Measurements from ENCODE around the gene OR6M1.
A peak's percentile ranks its signal among the peaks of the same experiment; 100 is the strongest.

Gene OR6M1

GRCh38 chr11:123806249-123806648, at the start of gene OR6M1:
TSS of gene OR6M1 (minus strand) at chr11:123806349. CDS start at chr11:123806349, 0 bp downstream.
- DNase-seq = no peak

- DNase-seq = no peak
Observed at GRCh38 chr11:123853038-123853437, 46.9 kb upstream of the OR6M1 start.

- DNase-seq = no peak
Observed at GRCh38 chr11:123852321-123852720, 46.2 kb upstream of the OR6M1 start.

- DNase-seq = no peak
Observed at GRCh38 chr11:123851110-123851509, 45.0 kb upstream of the OR6M1 start.

- DNase-seq = no peak
Observed at GRCh38 chr11:123841174-123841573, 35.0 kb upstream of the OR6M1 start.

GRCh38 chr11:123839131-123839530, 33.0 kb upstream of the OR6M1 start:
- no peak for DNase-seq

- DNase-seq = no peak
Observed at GRCh38 chr11:123838659-123839058, 32.5 kb upstream of the OR6M1 start.

GRCh38 chr11:123838199-123838598, 32.0 kb upstream of the OR6M1 start:
- DNase-seq = no peak

- DNase-seq = no peak
Observed at GRCh38 chr11:123833095-123833494, 26.9 kb upstream of the OR6M1 start.

- DNase-seq = no peak
Observed at GRCh38 chr11:123829745-123830144, 23.6 kb upstream of the OR6M1 start.

- DNase-seq = no peak
Observed at GRCh38 chr11:123822599-123822998, 16.4 kb upstream of the OR6M1 start.

GRCh38 chr11:123822032-123822431, 15.9 kb upstream of the OR6M1 start:
- no peak for DNase-seq

GRCh38 chr11:123815122-123815521, 9.0 kb upstream of the OR6M1 start:
- peak in 1 of 56 donors; percentile 5 for DNase-seq

- DNase-seq = no peak
Observed at GRCh38 chr11:123801765-123802164, 4.4 kb downstream of the OR6M1 start.

- no peak for DNase-seq
Observed at GRCh38 chr11:123800036-123800435, 6.1 kb downstream of the OR6M1 start.

GRCh38 chr11:123799438-123799837, 6.7 kb downstream of the OR6M1 start:
- DNase-seq = no peak

- DNase-seq = no peak
Observed at GRCh38 chr11:123798513-123799252, 7.5 kb downstream of the OR6M1 start.

GRCh38 chr11:123798079-123798478, 8.1 kb downstream of the OR6M1 start:
- no peak for DNase-seq

- DNase-seq = no peak
Observed at GRCh38 chr11:123797541-123797940, 8.6 kb downstream of the OR6M1 start.

- no peak for DNase-seq
Observed at GRCh38 chr11:123797114-123797513, 9.0 kb downstream of the OR6M1 start.

GRCh38 chr11:123796226-123796625, 9.9 kb downstream of the OR6M1 start:
- DNase-seq = no peak

GRCh38 chr11:123783536-123783935, 22.6 kb downstream of the OR6M1 start:
- no peak for DNase-seq

- DNase-seq = no peak
Observed at GRCh38 chr11:123778511-123778910, 27.6 kb downstream of the OR6M1 start.

Data from amygdala (tissue), 56 donors.